HL-60 (cell line): Measurements from ENCODE around the gene GHITM.

Experiments
- DNase-seq, 2 experiments: peaks; one replicate each; pipeline ENCODE4 v3.0.0-alpha.2; 2010 to 2020; ENCODE audit warnings: low read depth in 1 of 2, low spot score in 1 of 2
- H3K27ac ChIP-seq: fragments of 250-450 bp; sonication (Bioruptor Pico); replicated peaks from 2 replicates; pipeline ENCODE4 v1.5.1; 2020; ENCODE audit warnings: mild to moderate bottlenecking, moderate library complexity
- H3K27me3 ChIP-seq: fragments of 250-450 bp; sonication (Bioruptor Pico); 2 replicates; pipeline ENCODE4 v1.5.1; 2021; ENCODE audit warnings: mild to moderate bottlenecking, moderate library complexity; ENCODE audit not compliant: insufficient read depth, poor library complexity, severe bottlenecking
- H3K4me3 ChIP-seq: replicated peaks from 2 replicates; pipeline ENCODE4 v1.5.1; 2011; ENCODE audit warnings: mild to moderate bottlenecking, control low read depth, low read length; ENCODE audit not compliant: insufficient read depth
- GABPA ChIP-seq: IDR thresholded peaks from 2 replicates; pipeline ENCODE4 v1.6.1; 2012; ENCODE audit warnings: low read depth
- POLR2AphosphoS5 ChIP-seq: IDR thresholded peaks from 2 replicates; pipeline ENCODE4 v1.6.1; 2012; ENCODE audit warnings: low read depth
- SPI1 ChIP-seq: IDR thresholded peaks from 2 replicates; pipeline ENCODE4 v1.6.1; 2012; ENCODE audit warnings: low read depth, mild to moderate bottlenecking, borderline replicate concordance
- TF ChIP-seq, protein P1 (sequence below): IDR thresholded peaks from one replicate; pipeline ENCODE4 v1.5.1; 2011; ENCODE audit warnings: low read length, control low read depth, inconsistent platforms; ENCODE audit not compliant: insufficient read depth
- TF ChIP-seq, protein P2 (sequence below): IDR thresholded peaks from 2 replicates; pipeline ENCODE4 v1.6.1; 2012; ENCODE audit warnings: low read depth; ENCODE audit not compliant: insufficient replicate concordance

GHITM gene

DNA sequence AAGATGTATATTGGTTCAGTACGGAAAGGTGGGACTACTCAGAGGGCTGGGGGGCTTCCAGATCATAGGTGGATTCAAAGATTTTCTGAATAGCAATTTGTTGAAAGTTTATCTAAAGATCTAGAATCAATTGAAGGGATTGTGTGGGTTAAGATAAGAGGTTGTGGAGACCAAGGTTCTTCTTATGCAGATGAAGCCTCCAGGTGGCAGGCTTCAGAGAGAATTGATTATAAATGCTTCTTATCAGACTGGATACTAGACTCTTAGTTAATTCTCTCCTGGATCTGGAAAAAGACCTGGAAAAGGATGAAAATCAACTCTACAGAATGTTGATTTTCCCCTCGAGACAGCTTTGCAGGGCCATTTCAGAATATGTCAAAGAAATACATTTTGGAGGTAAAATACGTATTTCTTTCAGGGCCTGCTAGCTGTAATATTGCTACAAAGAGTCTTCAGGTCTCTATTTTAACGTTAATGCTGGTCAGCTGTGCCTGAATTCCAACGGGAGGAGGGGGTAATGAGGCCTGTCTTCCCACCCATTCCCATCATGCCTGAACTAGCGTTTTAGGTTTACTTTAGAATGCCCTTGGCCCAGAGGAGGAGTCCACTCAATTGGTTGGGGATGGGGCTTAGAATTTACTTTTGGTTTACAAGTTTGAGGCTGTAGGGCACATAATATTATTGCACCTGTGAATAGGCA is 21.5 kb downstream of the GHITM start:
- Histone ChIP-seq H3K4me3 (no peak overlapping the region), H3K27me3 (no peaks in the 10 kb centered on the region), H3K27ac (no peak overlapping the region)
- TF ChIP-seq POLR2AphosphoS5 (no peak), GABPA (no peak), SPI1 (no peak)
- TF ChIP-seq, protein P1, sequence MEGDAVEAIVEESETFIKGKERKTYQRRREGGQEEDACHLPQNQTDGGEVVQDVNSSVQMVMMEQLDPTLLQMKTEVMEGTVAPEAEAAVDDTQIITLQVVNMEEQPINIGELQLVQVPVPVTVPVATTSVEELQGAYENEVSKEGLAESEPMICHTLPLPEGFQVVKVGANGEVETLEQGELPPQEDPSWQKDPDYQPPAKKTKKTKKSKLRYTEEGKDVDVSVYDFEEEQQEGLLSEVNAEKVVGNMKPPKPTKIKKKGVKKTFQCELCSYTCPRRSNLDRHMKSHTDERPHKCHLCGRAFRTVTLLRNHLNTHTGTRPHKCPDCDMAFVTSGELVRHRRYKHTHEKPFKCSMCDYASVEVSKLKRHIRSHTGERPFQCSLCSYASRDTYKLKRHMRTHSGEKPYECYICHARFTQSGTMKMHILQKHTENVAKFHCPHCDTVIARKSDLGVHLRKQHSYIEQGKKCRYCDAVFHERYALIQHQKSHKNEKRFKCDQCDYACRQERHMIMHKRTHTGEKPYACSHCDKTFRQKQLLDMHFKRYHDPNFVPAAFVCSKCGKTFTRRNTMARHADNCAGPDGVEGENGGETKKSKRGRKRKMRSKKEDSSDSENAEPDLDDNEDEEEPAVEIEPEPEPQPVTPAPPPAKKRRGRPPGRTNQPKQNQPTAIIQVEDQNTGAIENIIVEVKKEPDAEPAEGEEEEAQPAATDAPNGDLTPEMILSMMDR = no peak
- TF ChIP-seq, protein P2, sequence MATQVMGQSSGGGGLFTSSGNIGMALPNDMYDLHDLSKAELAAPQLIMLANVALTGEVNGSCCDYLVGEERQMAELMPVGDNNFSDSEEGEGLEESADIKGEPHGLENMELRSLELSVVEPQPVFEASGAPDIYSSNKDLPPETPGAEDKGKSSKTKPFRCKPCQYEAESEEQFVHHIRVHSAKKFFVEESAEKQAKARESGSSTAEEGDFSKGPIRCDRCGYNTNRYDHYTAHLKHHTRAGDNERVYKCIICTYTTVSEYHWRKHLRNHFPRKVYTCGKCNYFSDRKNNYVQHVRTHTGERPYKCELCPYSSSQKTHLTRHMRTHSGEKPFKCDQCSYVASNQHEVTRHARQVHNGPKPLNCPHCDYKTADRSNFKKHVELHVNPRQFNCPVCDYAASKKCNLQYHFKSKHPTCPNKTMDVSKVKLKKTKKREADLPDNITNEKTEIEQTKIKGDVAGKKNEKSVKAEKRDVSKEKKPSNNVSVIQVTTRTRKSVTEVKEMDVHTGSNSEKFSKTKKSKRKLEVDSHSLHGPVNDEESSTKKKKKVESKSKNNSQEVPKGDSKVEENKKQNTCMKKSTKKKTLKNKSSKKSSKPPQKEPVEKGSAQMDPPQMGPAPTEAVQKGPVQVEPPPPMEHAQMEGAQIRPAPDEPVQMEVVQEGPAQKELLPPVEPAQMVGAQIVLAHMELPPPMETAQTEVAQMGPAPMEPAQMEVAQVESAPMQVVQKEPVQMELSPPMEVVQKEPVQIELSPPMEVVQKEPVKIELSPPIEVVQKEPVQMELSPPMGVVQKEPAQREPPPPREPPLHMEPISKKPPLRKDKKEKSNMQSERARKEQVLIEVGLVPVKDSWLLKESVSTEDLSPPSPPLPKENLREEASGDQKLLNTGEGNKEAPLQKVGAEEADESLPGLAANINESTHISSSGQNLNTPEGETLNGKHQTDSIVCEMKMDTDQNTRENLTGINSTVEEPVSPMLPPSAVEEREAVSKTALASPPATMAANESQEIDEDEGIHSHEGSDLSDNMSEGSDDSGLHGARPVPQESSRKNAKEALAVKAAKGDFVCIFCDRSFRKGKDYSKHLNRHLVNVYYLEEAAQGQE = no peak
- DNase-seq = no peak

DNA sequence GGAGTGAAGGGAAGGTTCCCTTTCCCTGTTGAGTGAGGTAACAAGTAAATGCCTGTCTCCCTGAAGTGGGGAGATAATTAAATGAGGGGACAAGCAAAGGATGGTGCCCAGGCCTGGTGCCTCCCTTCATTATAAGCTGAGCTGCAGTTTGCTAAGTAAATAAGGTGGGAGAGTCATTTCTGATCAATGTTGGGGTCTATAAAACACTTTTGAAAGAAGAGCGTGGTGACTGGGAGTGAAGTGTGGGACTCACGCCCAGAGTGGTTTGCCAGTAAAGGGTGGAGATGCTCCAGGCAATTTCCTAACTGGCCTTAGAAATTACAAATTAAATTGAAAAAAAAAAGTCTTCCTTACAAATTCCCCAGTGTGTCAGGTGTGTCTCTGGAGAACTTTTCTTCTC is 24.7 kb downstream of the GHITM start:
- no peak overlapping the region for H3K4me3 ChIP-seq
- no peak for DNase-seq
- H3K27me3 ChIP-seq = no peaks in the 10 kb centered on the region
- TF ChIP-seq, protein P1 = no peak
- no peak for TF ChIP-seq SPI1
- no peak for TF ChIP-seq POLR2AphosphoS5
- TF ChIP-seq, protein P2 = no peak
- TF ChIP-seq GABPA = no peak
- no peak overlapping the region for H3K27ac ChIP-seq

DNA sequence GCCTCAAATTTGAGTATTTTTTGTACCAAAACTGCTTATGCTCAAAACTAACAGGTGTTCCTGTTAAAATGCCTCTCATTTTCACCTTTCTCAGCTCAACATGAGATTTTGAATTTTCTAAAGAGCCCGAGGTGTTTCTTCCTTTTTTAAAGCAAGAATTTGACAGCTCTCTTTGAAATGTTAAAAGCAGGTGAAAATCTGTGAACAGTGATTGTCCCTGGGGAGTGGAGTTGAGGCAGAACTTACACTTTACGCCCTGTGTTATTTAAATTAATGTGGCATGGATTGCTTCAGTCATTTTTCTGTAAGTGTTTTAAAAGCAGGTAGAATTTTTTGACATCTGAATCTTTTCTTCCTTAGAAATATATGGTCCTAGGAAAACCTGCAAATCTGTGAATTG is 25.1 kb downstream of the GHITM start:
- Histone ChIP-seq H3K27ac (no peak overlapping the region), H3K27me3 (no peaks in the 10 kb centered on the region), H3K4me3 (no peak overlapping the region)
- TF ChIP-seq SPI1 = no peak
- TF ChIP-seq, protein P1 = no peak
- TF ChIP-seq POLR2AphosphoS5 = no peak
- TF ChIP-seq GABPA = no peak
- TF ChIP-seq, protein P2 = no peak
- no peak for DNase-seq
